Activated B cell treated with CpG ODN at 0.5 μM for 24 hours (primary cell): Measurements from ENCODE around the gene TGFBR2. TPM values are rescaled to one million over a fixed set of nuclear protein-coding genes. Genes with fewer than 3 reads are reported as not detected.

ENCODE experiments used
- ATAC-seq: fragments of 200-7000 bp; cut with Tn5 transposase; one replicate; pipeline ENCODE4 v1.10.0; 2021; ENCODE audit warnings: low read depth, mild to moderate bottlenecking, moderate library complexity
- CTCF ChIA-PET: fragments of 350-600 bp; sonication (Branson Sonifier 250); formaldehyde crosslinking; loops from one replicate; lab custom pipeline; 2021; ENCODE audit warnings: antibody characterized with exemption; lab: Charles Lee
- POLR2A ChIA-PET: fragments of 350-600 bp; sonication (Branson Sonifier 250); formaldehyde crosslinking; loops from one replicate; lab custom pipeline; 2021; ENCODE audit warnings: antibody characterized with exemption; lab: Charles Lee
- DNase-seq: peaks from one replicate; pipeline ENCODE4 v3.0.0; 2022
- H3K27ac Mint-ChIP-seq: one replicate; pipeline ENCODE4 v1.8.0; 2020; ENCODE audit warnings: mixed read lengths
- H3K27me3 Mint-ChIP-seq: one replicate; pipeline ENCODE4 v1.8.0; 2021; ENCODE audit warnings: mixed read lengths
- H3K36me3 Mint-ChIP-seq: one replicate; pipeline ENCODE4 v1.8.0; 2021; ENCODE audit warnings: low read depth, mixed read lengths
- H3K4me1 Mint-ChIP-seq: one replicate; pipeline ENCODE4 v1.8.0; 2021; ENCODE audit warnings: mixed read lengths
- H3K4me3 Mint-ChIP-seq: one replicate; pipeline ENCODE4 v1.8.0; 2020; ENCODE audit warnings: mild to moderate bottlenecking, mixed read lengths
- H3K9me3 Mint-ChIP-seq: one replicate; pipeline ENCODE4 v1.8.0; 2020; ENCODE audit warnings: mixed read lengths
- intact Hi-C: fragments of 100-400 bp; cut with micrococcal nuclease; formaldehyde crosslinking; loops from one replicate; pipeline ENCODE4 v1.15.1; 2024
- total RNA-seq: library from RNA; stranded (reverse); gene quantifications from 2 replicates; pipeline ENCODE4 v1.2.3, GENCODE V29; 2022
- TF ChIP-seq, protein P1 (sequence below): fragments of 200-600 bp; IDR thresholded peaks from one replicate; pipeline ENCODE4 v1.8.0; 2022; ENCODE audit warnings: antibody characterized with exemption, mild to moderate bottlenecking

The TGFBR2 gene
- total RNA-seq, 1 donor from 2014 or later = 104 TPM

DNA sequence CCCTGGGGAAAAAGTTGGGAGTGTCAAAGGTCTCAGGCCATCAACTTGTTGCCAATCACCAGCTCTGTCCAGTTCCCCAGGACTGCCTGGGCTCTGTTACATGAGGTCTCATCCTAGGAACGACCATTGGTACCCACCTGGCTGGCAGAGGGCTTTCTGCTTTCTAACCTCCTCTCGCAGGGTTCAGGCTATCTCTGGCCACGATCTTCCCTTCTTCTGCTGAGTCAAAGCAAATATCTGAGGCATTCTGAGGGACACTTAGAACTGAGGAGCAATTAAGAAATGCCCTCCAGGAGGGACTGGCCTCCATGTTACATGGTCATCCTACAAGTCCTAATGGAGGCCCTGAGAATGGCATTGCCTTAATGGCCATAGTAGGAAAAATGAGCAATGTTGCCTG lies 77.4 kb downstream of the TGFBR2 start:
- intact Hi-C loops = loop anchor here (2.0 kb wide), 1 partner anchor 19 kb away; no protein-coding TSS in a partner anchor
- Mint-ChIP-seq H3K4me3 (no peak overlapping the region), H3K36me3 (peaks cover 93% of the 10 kb centered on the region), H3K9me3 (no peaks in the 10 kb centered on the region), H3K27me3 (no peaks in the 10 kb centered on the region), H3K27ac (peak overlapping the region; percentile 82), H3K4me1 (peaks cover 71% of the 10 kb centered on the region)
- POLR2A ChIA-PET = no interaction called here
- CTCF ChIA-PET = interaction anchor here (1.4 kb wide), 1 partner anchor 55 kb away, joined by 3 read pairs; no protein-coding TSS in a partner anchor
- TF ChIP-seq, protein P1, sequence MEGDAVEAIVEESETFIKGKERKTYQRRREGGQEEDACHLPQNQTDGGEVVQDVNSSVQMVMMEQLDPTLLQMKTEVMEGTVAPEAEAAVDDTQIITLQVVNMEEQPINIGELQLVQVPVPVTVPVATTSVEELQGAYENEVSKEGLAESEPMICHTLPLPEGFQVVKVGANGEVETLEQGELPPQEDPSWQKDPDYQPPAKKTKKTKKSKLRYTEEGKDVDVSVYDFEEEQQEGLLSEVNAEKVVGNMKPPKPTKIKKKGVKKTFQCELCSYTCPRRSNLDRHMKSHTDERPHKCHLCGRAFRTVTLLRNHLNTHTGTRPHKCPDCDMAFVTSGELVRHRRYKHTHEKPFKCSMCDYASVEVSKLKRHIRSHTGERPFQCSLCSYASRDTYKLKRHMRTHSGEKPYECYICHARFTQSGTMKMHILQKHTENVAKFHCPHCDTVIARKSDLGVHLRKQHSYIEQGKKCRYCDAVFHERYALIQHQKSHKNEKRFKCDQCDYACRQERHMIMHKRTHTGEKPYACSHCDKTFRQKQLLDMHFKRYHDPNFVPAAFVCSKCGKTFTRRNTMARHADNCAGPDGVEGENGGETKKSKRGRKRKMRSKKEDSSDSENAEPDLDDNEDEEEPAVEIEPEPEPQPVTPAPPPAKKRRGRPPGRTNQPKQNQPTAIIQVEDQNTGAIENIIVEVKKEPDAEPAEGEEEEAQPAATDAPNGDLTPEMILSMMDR = no peak
- DNase-seq = no peak
- no peak for ATAC-seq

DNA sequence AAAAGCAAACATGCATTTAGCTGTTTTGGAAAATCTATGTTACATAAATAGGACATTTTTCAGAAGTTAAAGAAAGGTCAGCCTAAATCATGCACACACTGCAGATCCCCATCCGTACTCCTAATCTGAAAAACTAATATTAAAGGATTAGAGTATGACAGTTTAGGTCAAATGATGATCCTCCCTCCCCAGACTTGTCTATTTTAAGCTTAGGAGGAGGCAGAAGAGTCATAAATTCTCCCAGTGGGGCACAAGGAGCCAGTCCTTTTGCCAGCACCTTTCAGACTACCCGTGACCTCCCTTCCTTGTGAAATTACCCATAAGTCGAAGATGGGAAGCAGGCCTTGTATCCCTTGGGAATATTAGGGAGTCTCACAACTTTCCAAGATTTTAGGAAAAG lies 78.0 kb downstream of the TGFBR2 start:
- no peaks in the 10 kb centered on the region for H3K9me3 Mint-ChIP-seq
- H3K27me3 Mint-ChIP-seq = no peaks in the 10 kb centered on the region
- intact Hi-C loops = no loop called here
- DNase-seq = no peak
- H3K27ac Mint-ChIP-seq = peak overlapping the region; percentile 82
- peaks cover 72% of the 10 kb centered on the region for H3K4me1 Mint-ChIP-seq
- CTCF ChIA-PET = interaction anchor here (1.1 kb wide), 1 partner anchor 80 kb away, joined by 4 read pairs; no protein-coding TSS in a partner anchor
- no peak for ATAC-seq
- POLR2A ChIA-PET = no interaction called here
- peaks cover 93% of the 10 kb centered on the region for H3K36me3 Mint-ChIP-seq
- H3K4me3 Mint-ChIP-seq = no peak overlapping the region
- TF ChIP-seq, protein P1 = no peak

DNA sequence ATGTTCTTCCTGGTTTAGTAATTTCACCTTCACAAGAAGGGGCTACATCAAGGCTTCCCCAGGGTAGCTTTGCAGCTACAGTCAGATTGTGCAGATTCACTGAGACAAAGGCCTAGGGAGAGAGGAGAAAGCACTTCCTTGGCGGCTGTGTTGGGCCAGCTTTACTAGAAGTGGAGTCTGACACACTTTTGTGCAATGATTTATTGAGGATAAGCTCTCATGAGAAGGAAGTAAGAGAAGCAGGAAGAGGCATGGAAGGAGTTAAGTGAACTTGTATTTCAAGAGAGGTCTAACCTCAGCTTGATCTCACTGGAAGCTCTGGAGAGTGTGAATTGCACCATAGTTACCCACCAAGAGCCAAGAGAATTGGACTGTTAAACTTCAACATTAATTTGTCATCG lies 78.9 kb downstream of the TGFBR2 start:
- Mint-ChIP-seq H3K27me3 (no peaks in the 10 kb centered on the region), H3K36me3 (peaks cover 93% of the 10 kb centered on the region)

DNA sequence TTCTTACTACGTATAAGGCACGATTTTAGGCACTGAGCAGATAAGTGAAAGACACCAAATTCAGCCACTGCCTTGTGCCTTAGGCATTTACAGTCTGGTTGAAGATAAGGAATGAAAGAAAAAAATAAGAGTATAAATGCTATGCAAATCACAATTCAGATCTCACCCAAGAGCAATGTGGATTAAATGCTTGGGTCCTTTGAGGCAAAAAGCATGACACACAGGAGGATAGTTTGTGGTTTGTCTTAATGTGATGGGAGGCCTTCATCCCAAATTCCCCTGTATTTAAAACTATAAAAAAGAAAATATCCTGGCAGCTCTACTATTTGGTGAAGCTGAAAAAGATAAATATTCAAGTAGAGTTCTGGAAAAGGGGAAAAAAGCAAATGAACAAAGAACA lies 79.8 kb downstream of the TGFBR2 start:
- peak overlapping the region; percentile 65 for H3K27ac Mint-ChIP-seq
- no peak overlapping the region for H3K4me3 Mint-ChIP-seq
- H3K9me3 Mint-ChIP-seq = no peaks in the 10 kb centered on the region
- intact Hi-C loops = no loop called here
- ATAC-seq = no peak
- no peak for DNase-seq
- no peaks in the 10 kb centered on the region for H3K27me3 Mint-ChIP-seq
- peaks cover 93% of the 10 kb centered on the region for H3K36me3 Mint-ChIP-seq
- peaks cover 75% of the 10 kb centered on the region for H3K4me1 Mint-ChIP-seq
- CTCF ChIA-PET = interaction anchor here (1.9 kb wide), 1 partner anchor 366 kb away, joined by 6 read pairs; no protein-coding TSS in a partner anchor
- POLR2A ChIA-PET = no interaction called here
- TF ChIP-seq, protein P1 = no peak

More for the DNA sequence above, 78.9 kb downstream of the TGFBR2 start:
- intact Hi-C loops = no loop called here
- Mint-ChIP-seq H3K27ac (peak overlapping the region; percentile 65), H3K4me3 (no peak overlapping the region), H3K9me3 (no peaks in the 10 kb centered on the region), H3K4me1 (peaks cover 74% of the 10 kb centered on the region)
- TF ChIP-seq, protein P1 = no peak
- DNase-seq = no peak
- ChIA-PET CTCF (interaction anchor here (1.1 to 1.9 kb wide), 2 partner anchors 81 to 365 kb away, joined by 4 to 6 read pairs; no protein-coding TSS in a partner anchor), POLR2A (no interaction called here)
- ATAC-seq = no peak

DNA sequence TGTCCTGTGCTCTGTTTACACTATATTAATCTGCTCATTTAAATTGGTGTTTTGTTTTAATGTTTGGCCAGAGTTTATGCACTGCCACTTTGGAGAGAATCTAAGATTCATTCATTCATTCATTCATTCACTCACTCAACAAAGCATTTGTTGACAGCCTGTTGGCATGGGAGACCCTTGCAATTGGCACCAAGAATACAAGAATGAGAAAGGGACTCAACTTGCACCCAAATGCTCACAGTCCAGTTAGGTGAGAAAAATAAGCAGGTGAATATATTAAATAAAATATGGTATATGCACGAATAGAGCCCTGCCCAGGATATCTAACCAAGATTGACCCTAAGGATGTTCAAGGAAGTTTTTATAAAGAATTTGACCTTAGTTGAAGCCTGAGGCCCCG lies 80.4 kb downstream of the TGFBR2 start:
- ChIA-PET POLR2A (no interaction called here), CTCF (no interaction called here)
- peak overlapping the region; percentile 31 for H3K27ac Mint-ChIP-seq
- no peak for DNase-seq
- H3K4me1 Mint-ChIP-seq = peaks cover 70% of the 10 kb centered on the region
- no peaks in the 10 kb centered on the region for H3K9me3 Mint-ChIP-seq
- intact Hi-C loops = no loop called here
- H3K27me3 Mint-ChIP-seq = no peaks in the 10 kb centered on the region
- ATAC-seq = no peak
- H3K4me3 Mint-ChIP-seq = no peak overlapping the region
- H3K36me3 Mint-ChIP-seq = peaks cover 92% of the 10 kb centered on the region
- TF ChIP-seq, protein P1 = no peak
